HepG2 (cell line): ENCODE results near the gene TOX4. TPM values are rescaled to one million over a fixed set of nuclear protein-coding genes. Genes with fewer than 3 reads are reported as not detected.

Source experiments
- ARHGAP35 ChIP-seq: sonication (generic); formaldehyde crosslinking; IDR thresholded peaks from 2 replicates; pipeline ENCODE4 v1.9.0; 2022; ENCODE audit warnings: mild to moderate bottlenecking, inconsistent platforms, moderate library complexity, missing genetic modification reagents, borderline replicate concordance
- DRAP1 ChIP-seq: IDR thresholded peaks from 2 replicates; pipeline ENCODE4 v1.6.1; 2016; ENCODE audit warnings: missing genetic modification reagents, missing compliant biosample characterization
- GABPA ChIP-seq, 2 experiments: IDR thresholded peaks; 2 replicates each; pipeline ENCODE4 v1.6.1; 2011 to 2016; ENCODE audit warnings: low read depth in 2 of 2, low read length in 1 of 2, missing biosample characterization in 1 of 2, missing genetic modification characterization in 1 of 2
- HNF4A ChIP-seq: sonication (generic); formaldehyde crosslinking; IDR thresholded peaks from 2 replicates; pipeline ENCODE4 v1.4.0; 2020; ENCODE audit warnings: missing genetic modification reagents
- MBD4 ChIP-seq: IDR thresholded peaks from 2 replicates; pipeline ENCODE4 v1.6.1; 2012; ENCODE audit warnings: low read length, inconsistent platforms, borderline replicate concordance
- MED13 ChIP-seq: sonication (generic); formaldehyde crosslinking; IDR thresholded peaks from 2 replicates; pipeline ENCODE4 v1.5.0; 2020; ENCODE audit warnings: missing genetic modification reagents
- MEF2D ChIP-seq: sonication (generic); formaldehyde crosslinking; IDR thresholded peaks from 2 replicates; pipeline ENCODE4 v1.5.1; 2020; ENCODE audit warnings: mild to moderate bottlenecking, missing genetic modification reagents
- MIXL1 ChIP-seq: IDR thresholded peaks from 2 replicates; pipeline ENCODE4 v1.6.1; 2016
- MLLT10 ChIP-seq: sonication (generic); formaldehyde crosslinking; IDR thresholded peaks from 2 replicates; pipeline ENCODE4 v1.4.0; 2020; ENCODE audit warnings: missing genetic modification reagents
- NFRKB ChIP-seq: fragments of 450-650 bp; IDR thresholded peaks from 2 replicates; pipeline ENCODE4 v1.6.1; 2017
- PRMT3 ChIP-seq: sonication (generic); formaldehyde crosslinking; IDR thresholded peaks from 2 replicates; pipeline ENCODE4 v1.8.1; 2022; ENCODE audit warnings: low read depth, mild to moderate bottlenecking, moderate library complexity, missing genetic modification reagents, borderline replicate concordance
- RCOR2 ChIP-seq: IDR thresholded peaks from 2 replicates; pipeline ENCODE4 v1.6.1; 2016; ENCODE audit warnings: missing biosample characterization, missing genetic modification reagents
- SMAD3 ChIP-seq: sonication (generic); formaldehyde crosslinking; IDR thresholded peaks from 2 replicates; pipeline ENCODE4 v1.4.0; 2020; ENCODE audit warnings: missing genetic modification reagents
- SP2 ChIP-seq: sonication (generic); formaldehyde crosslinking; IDR thresholded peaks from 2 replicates; pipeline ENCODE4 v1.5.1; 2020; ENCODE audit warnings: mild to moderate bottlenecking, missing genetic modification reagents
- ZGPAT ChIP-seq: IDR thresholded peaks from 2 replicates; pipeline ENCODE4 v1.6.1; 2016; ENCODE audit warnings: mild to moderate bottlenecking
- ZNF17 ChIP-seq: sonication (generic); formaldehyde crosslinking; IDR thresholded peaks from 2 replicates; pipeline ENCODE4 v1.5.0; 2020; ENCODE audit warnings: mild to moderate bottlenecking, missing genetic modification reagents
- ZNF225 ChIP-seq: sonication (generic); formaldehyde crosslinking; IDR thresholded peaks from 2 replicates; pipeline ENCODE4 v1.4.0; 2020; ENCODE audit warnings: mild to moderate bottlenecking, missing genetic modification reagents
- ZNF30 ChIP-seq: sonication (generic); formaldehyde crosslinking; IDR thresholded peaks from 2 replicates; pipeline ENCODE4 v1.5.0; 2020; ENCODE audit warnings: mild to moderate bottlenecking, missing genetic modification reagents
- ZNF383 ChIP-seq: sonication (generic); formaldehyde crosslinking; IDR thresholded peaks from 2 replicates; pipeline ENCODE4 v1.4.0; 2020; ENCODE audit warnings: missing genetic modification reagents, mild to moderate bottlenecking, borderline replicate concordance
- ZNF414 ChIP-seq: sonication (generic); formaldehyde crosslinking; IDR thresholded peaks from 2 replicates; pipeline ENCODE4 v1.5.0; 2020; ENCODE audit warnings: missing genetic modification reagents
- ZNF607 ChIP-seq: sonication (generic); formaldehyde crosslinking; IDR thresholded peaks from 2 replicates; pipeline ENCODE4 v1.5.1; 2020; ENCODE audit warnings: missing genetic modification reagents, mild to moderate bottlenecking, borderline replicate concordance
- ZNF615 ChIP-seq: sonication (generic); formaldehyde crosslinking; IDR thresholded peaks from 2 replicates; pipeline ENCODE4 v1.5.0; 2020; ENCODE audit warnings: mild to moderate bottlenecking, missing genetic modification reagents, borderline replicate concordance
- ZNF629 ChIP-seq: sonication (generic); formaldehyde crosslinking; conservative IDR thresholded peaks from 2 replicates; pipeline ENCODE4 v1.5.0; 2020; ENCODE audit warnings: missing genetic modification reagents
- polyA plus RNA-seq, 8 experiments: library from polyadenylated mRNA; depleted of rRNA in 3 of 8; stranded (reverse) in 7 of 8; unstranded in 1 of 8; fragments of >200 nt; fragmentation: Illumina TruSeq in 4 of 8; extraction: Trizol in 4 of 8; gene quantifications; 2 replicates each; pipeline versions ENCODE4 v1.2.1 to v1.2.3, GENCODE V29; 2011 to 2016; ENCODE audit warnings: low read depth in 4 of 8, missing spikeins in 1 of 8, mixed read lengths in 1 of 8; ENCODE audit not compliant: insufficient read depth in 1 of 8
- total RNA-seq, 5 experiments: library from RNA; depleted of rRNA; stranded (reverse); fragments of >200 nt; fragmentation: Illumina TruSeq; extraction: Trizol; gene quantifications; 2 replicates each; pipeline ENCODE4 v1.2.3, GENCODE V29; 2016; ENCODE audit warnings: low read depth in 1 of 5
- TF ChIP-seq, protein P1 (sequence below): sonication (generic); formaldehyde crosslinking; IDR thresholded peaks from 2 replicates; pipeline ENCODE4 v1.5.0; 2020; ENCODE audit warnings: mild to moderate bottlenecking, missing genetic modification reagents
- TF ChIP-seq, protein P2 (sequence below): sonication (generic); formaldehyde crosslinking; IDR thresholded peaks from 2 replicates; pipeline ENCODE4 v1.4.0; 2020; ENCODE audit warnings: mild to moderate bottlenecking, low read depth, missing genetic modification reagents

The TOX4 gene
- total and polyA plus RNA-seq, 2 of the 13 experiments (the other 11 are each of a cell fraction or from before 2014, with no cell fraction given), result 71.8 to 163 TPM

- TF ChIP-seq ZNF383 (CRISPR knock-in tag) (no peak), MIXL1 (CRISPR knock-in tag) (peak; percentile 38; the same call in 1 of the 2 replicates), SMAD3 (peak; percentile 89), NFRKB (peak; percentile 82), MLLT10 (CRISPR knock-in tag) (no peak), MED13 (CRISPR knock-in tag) (no peak), ARHGAP35 (CRISPR knock-in tag) (peak; percentile 94; the same call in 1 of the 2 replicates), RCOR2 (CRISPR knock-in tag) (peak; percentile 83; the same call in 1 of the 2 replicates), ZNF607 (CRISPR knock-in tag) (0 out of 2 replicates have a peak, but pooled peaks have one; percentile 49), ZNF629 (CRISPR knock-in tag) (no peak), PRMT3 (CRISPR knock-in tag) (no peak), HNF4A (CRISPR knock-in tag) (no peak; the same call in 1 of the 2 replicates), GABPA (IDR thresholded peaks at IDR 0.05; ENCODE audit: low read depth, low read length) (peak; percentile 70), GABPA (CRISPR knock-in tag; IDR thresholded peaks at IDR 0.05; ENCODE audit: low read depth) (peak; percentile 93), ZNF30 (no peak), ZNF615 (CRISPR knock-in tag) (no peak), ZNF225 (0 out of 2 replicates have a peak, but pooled peaks have one; percentile 18), ZNF17 (no peak), MBD4 (no peak), SP2 (CRISPR knock-in tag) (peak; percentile 94), MEF2D (CRISPR knock-in tag) (peak; percentile 90), DRAP1 (CRISPR knock-in tag) (peak; percentile 89), ZGPAT (peak; percentile 95), ZNF414 (peak; percentile 87; the same call in 1 of the 2 replicates)
- TF ChIP-seq, protein P1, sequence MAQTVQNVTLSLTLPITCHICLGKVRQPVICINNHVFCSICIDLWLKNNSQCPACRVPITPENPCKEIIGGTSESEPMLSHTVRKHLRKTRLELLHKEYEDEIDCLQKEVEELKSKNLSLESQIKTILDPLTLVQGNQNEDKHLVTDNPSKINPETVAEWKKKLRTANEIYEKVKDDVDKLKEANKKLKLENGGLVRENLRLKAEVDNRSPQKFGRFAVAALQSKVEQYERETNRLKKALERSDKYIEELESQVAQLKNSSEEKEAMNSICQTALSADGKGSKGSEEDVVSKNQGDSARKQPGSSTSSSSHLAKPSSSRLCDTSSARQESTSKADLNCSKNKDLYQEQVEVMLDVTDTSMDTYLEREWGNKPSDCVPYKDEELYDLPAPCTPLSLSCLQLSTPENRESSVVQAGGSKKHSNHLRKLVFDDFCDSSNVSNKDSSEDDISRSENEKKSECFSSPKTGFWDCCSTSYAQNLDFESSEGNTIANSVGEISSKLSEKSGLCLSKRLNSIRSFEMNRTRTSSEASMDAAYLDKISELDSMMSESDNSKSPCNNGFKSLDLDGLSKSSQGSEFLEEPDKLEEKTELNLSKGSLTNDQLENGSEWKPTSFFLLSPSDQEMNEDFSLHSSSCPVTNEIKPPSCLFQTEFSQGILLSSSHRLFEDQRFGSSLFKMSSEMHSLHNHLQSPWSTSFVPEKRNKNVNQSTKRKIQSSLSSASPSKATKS (CRISPR knock-in tag), result no peak
- TF ChIP-seq, protein P2, sequence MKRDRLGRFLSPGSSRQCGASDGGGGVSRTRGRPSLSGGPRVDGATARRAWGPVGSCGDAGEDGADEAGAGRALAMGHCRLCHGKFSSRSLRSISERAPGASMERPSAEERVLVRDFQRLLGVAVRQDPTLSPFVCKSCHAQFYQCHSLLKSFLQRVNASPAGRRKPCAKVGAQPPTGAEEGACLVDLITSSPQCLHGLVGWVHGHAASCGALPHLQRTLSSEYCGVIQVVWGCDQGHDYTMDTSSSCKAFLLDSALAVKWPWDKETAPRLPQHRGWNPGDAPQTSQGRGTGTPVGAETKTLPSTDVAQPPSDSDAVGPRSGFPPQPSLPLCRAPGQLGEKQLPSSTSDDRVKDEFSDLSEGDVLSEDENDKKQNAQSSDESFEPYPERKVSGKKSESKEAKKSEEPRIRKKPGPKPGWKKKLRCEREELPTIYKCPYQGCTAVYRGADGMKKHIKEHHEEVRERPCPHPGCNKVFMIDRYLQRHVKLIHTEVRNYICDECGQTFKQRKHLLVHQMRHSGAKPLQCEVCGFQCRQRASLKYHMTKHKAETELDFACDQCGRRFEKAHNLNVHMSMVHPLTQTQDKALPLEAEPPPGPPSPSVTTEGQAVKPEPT (CRISPR knock-in tag), result no peak
Observed at GRCh38 chr14:21455912-21456667, 20.9 kb upstream of the TOX4 start, which contains the start of gene CHD8 (continued).
